Trophoblast cell (in vitro differentiated cells and primary cell): ENCODE results near the gene MYH9.
"Not testable (repeated sequence)": the region's sequence is repeated elsewhere in the genome, so short reads cannot be mapped to it uniquely, and the experiment has no call there.

ENCODE experiments used
- DNase-seq, 2 donors: peaks; one replicate each; pipeline ENCODE4 v3.0.0-alpha.2; 2016
- H2AFZ ChIP-seq: 2 replicates; pipeline ENCODE4 v1.6.1; 2013; ENCODE audit warnings: low read length, moderate library complexity, mild to moderate bottlenecking; ENCODE audit not compliant: insufficient read depth, poor library complexity
- H2AK5ac ChIP-seq: 2 replicates; pipeline ENCODE4 v1.6.1; 2013; ENCODE audit warnings: mild to moderate bottlenecking, low read length
- H2BK120ac ChIP-seq: 2 replicates; pipeline ENCODE4 v1.6.1; 2013; ENCODE audit warnings: low read length, mild to moderate bottlenecking, moderate library complexity; ENCODE audit not compliant: insufficient read depth, poor library complexity
- H2BK12ac ChIP-seq: 2 replicates; pipeline ENCODE4 v1.6.1; 2013; ENCODE audit warnings: mild to moderate bottlenecking, low read length, moderate library complexity
- H2BK5ac ChIP-seq: 2 replicates; pipeline ENCODE4 v1.6.1; 2013; ENCODE audit warnings: low read length, low read depth, moderate library complexity, mild to moderate bottlenecking; ENCODE audit not compliant: poor library complexity
- H3K14ac ChIP-seq: 2 replicates; pipeline ENCODE4 v1.6.1; 2013; ENCODE audit warnings: mild to moderate bottlenecking, low read length
- H3K18ac ChIP-seq: 2 replicates; pipeline ENCODE4 v1.6.1; 2013; ENCODE audit warnings: mild to moderate bottlenecking, low read length
- H3K23ac ChIP-seq: 2 replicates; pipeline ENCODE4 v1.6.1; 2013; ENCODE audit warnings: low read length
- H3K27ac ChIP-seq: 2 replicates; pipeline ENCODE4 v1.5.1; 2013; ENCODE audit warnings: low read depth, mild to moderate bottlenecking, inconsistent platforms, low read length, moderate library complexity
- H3K27me3 ChIP-seq: 2 replicates; pipeline ENCODE4 v1.6.1; 2013; ENCODE audit warnings: inconsistent platforms, mild to moderate bottlenecking, low read length, moderate library complexity; ENCODE audit not compliant: insufficient read depth
- H3K36me3 ChIP-seq, 2 experiments: 1 replicate in 1 of 2; 2 replicates in 1 of 2; pipeline ENCODE4 v1.6.1; 2013; ENCODE audit warnings: low read length in 2 of 2, mild to moderate bottlenecking in 2 of 2, moderate library complexity in 1 of 2; ENCODE audit not compliant: insufficient read depth in 2 of 2, control insufficient read depth in 1 of 2
- H3K4ac ChIP-seq: 2 replicates; pipeline ENCODE4 v1.6.1; 2013; ENCODE audit warnings: low read depth, mild to moderate bottlenecking, low read length, moderate library complexity
- H3K4me1 ChIP-seq, 2 experiments: 1 replicate in 1 of 2; 2 replicates in 1 of 2; pipeline ENCODE4 v1.6.1; 2013; ENCODE audit warnings: low read length in 2 of 2, mild to moderate bottlenecking in 2 of 2, moderate library complexity in 1 of 2; ENCODE audit not compliant: insufficient read depth in 2 of 2, control insufficient read depth in 1 of 2
- H3K4me2 ChIP-seq: 2 replicates; pipeline ENCODE4 v1.6.1; 2013; ENCODE audit warnings: inconsistent platforms, mild to moderate bottlenecking, low read length, moderate library complexity
- H3K4me3 ChIP-seq: 2 replicates; pipeline ENCODE4 v1.5.1; 2013; ENCODE audit warnings: mild to moderate bottlenecking, low read depth, low read length, inconsistent platforms
- H3K79me1 ChIP-seq: one replicate; pipeline ENCODE4 v1.6.1; 2013; ENCODE audit warnings: low read length
- H3K79me2 ChIP-seq: 2 replicates; pipeline ENCODE4 v1.6.1; 2013; ENCODE audit warnings: low read length, mild to moderate bottlenecking; ENCODE audit not compliant: control insufficient read depth, insufficient read depth, poor library complexity
- H3K9ac ChIP-seq: 2 replicates; pipeline ENCODE4 v1.6.1; 2013; ENCODE audit warnings: mild to moderate bottlenecking, low read length
- H3K9me3 ChIP-seq: 2 replicates; pipeline ENCODE4 v1.6.1; 2013; ENCODE audit warnings: low read depth, mild to moderate bottlenecking, control low read depth, inconsistent platforms, low read length; ENCODE audit not compliant: insufficient read depth
- H4K12ac ChIP-seq: 2 replicates; pipeline ENCODE4 v1.6.1; 2013; ENCODE audit warnings: low read depth, mild to moderate bottlenecking, low read length, moderate library complexity
- H4K8ac ChIP-seq: 2 replicates; pipeline ENCODE4 v1.6.1; 2013; ENCODE audit warnings: low read depth, mild to moderate bottlenecking, low read length, moderate library complexity
- H4K91ac ChIP-seq: one replicate; pipeline ENCODE4 v1.6.1; 2013; ENCODE audit warnings: low read depth, mild to moderate bottlenecking, low read length, moderate library complexity
- WGBS: extraction: QIAGEN DNeasy Blood & Tissue Kit; methylation state at CpG from one replicate; pipeline ENCODE4 v1.1.7; 2013; ENCODE audit warnings: missing lambda C conversion rate; ENCODE audit not compliant: insufficient read length, insufficient coverage; ENCODE audit errors: extremely low coverage; 5-methylcytosine and 5-hydroxymethylcytosine counted together

Gene MYH9

DNA sequence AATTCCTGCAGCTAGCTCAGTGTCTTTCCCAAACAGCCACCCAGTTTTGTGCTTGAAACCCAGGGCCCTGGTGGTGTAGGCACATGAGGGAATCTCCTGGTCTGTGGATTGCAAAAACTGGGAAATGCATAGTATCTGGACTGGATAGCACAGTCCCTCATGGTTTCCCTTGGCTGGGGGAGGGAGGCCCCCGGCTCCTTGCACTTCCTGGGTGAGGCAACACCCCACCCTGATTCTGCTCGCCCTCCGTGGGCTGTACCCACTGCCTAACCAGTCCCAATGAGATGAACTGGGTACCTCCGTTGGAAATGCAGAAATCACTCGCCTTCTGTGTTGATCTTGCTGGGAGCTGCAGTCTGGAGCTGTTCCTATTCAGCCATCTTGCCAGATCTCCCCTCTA is 115.8 kb downstream of the MYH9 start:
- no CpG with 5 or more reads among the region's 5 CpGs for WGBS
- not testable (repeated sequence) for H4K91ac ChIP-seq

DNA sequence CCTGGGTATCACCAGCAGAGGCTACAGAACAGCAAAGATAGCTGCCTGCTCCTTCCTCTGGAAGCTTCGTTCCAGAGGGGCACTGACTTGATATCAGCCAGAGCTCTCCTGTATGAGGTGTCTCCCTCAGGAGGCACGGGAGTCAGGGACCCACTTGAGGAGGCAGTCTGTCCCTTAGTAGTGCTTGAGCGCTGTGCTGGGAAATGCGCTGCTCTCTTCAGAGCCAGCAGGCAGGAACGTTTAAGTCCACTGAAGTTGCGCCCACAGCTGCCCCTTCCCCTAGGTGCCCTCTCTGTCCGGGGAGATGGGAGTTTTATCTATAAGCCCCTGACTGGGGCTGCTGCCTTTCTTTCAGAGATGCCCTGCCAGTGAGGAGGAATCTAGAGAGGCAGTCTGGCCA is 116.5 kb downstream of the MYH9 start:
- H3K27me3 ChIP-seq, DNase-seq, H3K9me3 ChIP-seq, H3K79me2 ChIP-seq, H2AK5ac ChIP-seq, H3K14ac ChIP-seq, H3K79me1 ChIP-seq, H2BK12ac ChIP-seq, H3K4me2 ChIP-seq, H4K12ac ChIP-seq, H2BK5ac ChIP-seq, H2AFZ ChIP-seq, H3K4ac ChIP-seq, H3K4me3 ChIP-seq, H4K8ac ChIP-seq, H3K36me3 ChIP-seq, H3K4me1 ChIP-seq, H3K23ac ChIP-seq: not testable (repeated sequence)
- H2BK120ac ChIP-seq = peak overlapping the region; percentile 2
- peak overlapping the region; percentile 11 for H3K18ac ChIP-seq
- H3K9ac ChIP-seq = peak overlapping the region; percentile 34
- H4K91ac ChIP-seq = peak overlapping the region; percentile 30
- no CpG with 5 or more reads among the region's 7 CpGs for WGBS
- peak overlapping the region; percentile 50 for H3K27ac ChIP-seq

More for the DNA sequence above, 115.8 kb downstream of the MYH9 start:
- H3K4me1 ChIP-seq, H3K36me3 ChIP-seq, DNase-seq, H3K27ac ChIP-seq, H3K23ac ChIP-seq, H3K4ac ChIP-seq, H3K79me2 ChIP-seq, H3K27me3 ChIP-seq, H2BK5ac ChIP-seq, H2AFZ ChIP-seq, H3K9me3 ChIP-seq, H3K9ac ChIP-seq, H3K14ac ChIP-seq, H2BK12ac ChIP-seq, H4K8ac ChIP-seq, H3K4me2 ChIP-seq, H3K18ac ChIP-seq, H2AK5ac ChIP-seq, H3K4me3 ChIP-seq, H3K79me1 ChIP-seq, H4K12ac ChIP-seq, H2BK120ac ChIP-seq: not testable (repeated sequence)

DNA sequence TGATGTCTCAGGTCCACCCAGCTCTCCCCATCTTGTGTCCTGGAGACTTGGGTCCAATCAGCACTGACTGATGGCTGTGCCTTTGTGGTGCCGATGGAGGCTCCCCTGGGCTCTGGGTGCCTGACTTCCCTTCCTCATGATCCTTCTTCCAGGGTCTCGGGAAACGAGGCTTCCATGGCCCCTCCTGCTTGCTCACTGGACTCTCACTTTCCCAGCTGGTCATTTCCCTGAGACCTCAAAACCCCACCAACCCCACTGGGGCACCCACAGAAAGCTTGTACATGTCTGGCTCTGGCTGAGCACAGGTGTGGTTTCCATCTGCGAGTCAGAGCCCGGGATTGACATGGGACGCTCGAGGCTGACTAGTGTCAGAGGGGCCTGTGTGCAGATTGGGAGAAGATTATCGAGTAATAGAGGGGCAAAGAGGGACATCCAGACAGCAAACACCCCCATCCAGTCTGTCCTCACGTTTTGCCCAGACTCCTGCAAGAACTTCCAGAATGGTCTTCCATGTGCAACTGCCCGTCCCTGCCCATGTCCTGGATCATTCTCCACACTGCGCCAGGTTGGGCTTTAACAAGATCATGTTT is 119.8 kb downstream of the MYH9 start:
- Histone ChIP-seq H2BK120ac (no peak overlapping the region), H4K12ac (no peak overlapping the region), H3K4me3 (no peak overlapping the region), H3K79me1 (no peaks in the 10 kb centered on the region), H2BK5ac (no peak overlapping the region), H3K4me1 (peaks cover 3 to 4% of the 10 kb centered on the region in 2 experiments), H3K79me2 (no peaks in the 10 kb centered on the region), H3K27me3 (no peaks in the 10 kb centered on the region), H3K9ac (no peak overlapping the region), H3K36me3 (no peaks in the 10 kb centered on the region), H3K23ac (no peak overlapping the region), H3K4ac (no peak overlapping the region), H2AK5ac (no peak overlapping the region), H3K27ac (no peak overlapping the region), H3K18ac (no peak overlapping the region), H2BK12ac (no peak overlapping the region), H3K14ac (no peak overlapping the region), H2AFZ (no peak overlapping the region), H3K9me3 (peaks cover 4% of the 10 kb centered on the region), H4K8ac (no peak overlapping the region), H4K91ac (no peak overlapping the region), H3K4me2 (no peak overlapping the region)
- WGBS = no CpG with 5 or more reads among the region's 11 CpGs
- no peak for DNase-seq

DNA sequence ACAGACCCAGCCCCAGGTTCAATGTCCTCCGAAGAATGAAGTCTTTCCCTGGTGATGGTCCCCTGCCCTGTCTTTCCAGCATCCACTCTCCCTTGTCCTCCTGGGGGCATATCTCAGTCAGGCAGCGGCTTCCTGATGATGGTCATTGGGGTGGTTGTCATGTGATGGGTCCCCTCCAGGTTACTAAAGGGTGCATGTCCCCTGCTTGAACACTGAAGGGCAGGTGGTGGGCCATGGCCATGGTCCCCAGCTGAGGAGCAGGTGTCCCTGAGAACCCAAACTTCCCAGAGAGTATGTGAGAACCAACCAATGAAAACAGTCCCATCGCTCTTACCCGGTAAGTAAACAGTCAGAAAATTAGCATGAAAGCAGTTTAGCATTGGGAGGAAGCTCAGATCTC is 120.7 kb downstream of the MYH9 start:
- no peak overlapping the region for H2AFZ ChIP-seq
- no peak overlapping the region for H3K4me2 ChIP-seq
- H3K36me3 ChIP-seq = no peaks in the 10 kb centered on the region
- H2AK5ac ChIP-seq = no peak overlapping the region
- no peak overlapping the region for H4K12ac ChIP-seq
- no peak overlapping the region for H3K4me3 ChIP-seq
- H4K91ac ChIP-seq = no peak overlapping the region
- peaks cover 3 to 4% of the 10 kb centered on the region in 2 experiments for H3K4me1 ChIP-seq
- H4K8ac ChIP-seq = no peak overlapping the region
- no peaks in the 10 kb centered on the region for H3K27me3 ChIP-seq
- no peak overlapping the region for H3K9ac ChIP-seq
- H3K4ac ChIP-seq = no peak overlapping the region
- H3K79me2 ChIP-seq = no peaks in the 10 kb centered on the region
- DNase-seq = no peak
- no peak overlapping the region for H3K23ac ChIP-seq
- no peaks in the 10 kb centered on the region for H3K79me1 ChIP-seq
- no peak overlapping the region for H3K14ac ChIP-seq
- no peak overlapping the region for H2BK5ac ChIP-seq
- peaks cover 4% of the 10 kb centered on the region for H3K9me3 ChIP-seq
- H3K18ac ChIP-seq = no peak overlapping the region
- WGBS = no CpG with 5 or more reads among the region's 4 CpGs
- H3K27ac ChIP-seq = no peak overlapping the region
- no peak overlapping the region for H2BK12ac ChIP-seq
- no peak overlapping the region for H2BK120ac ChIP-seq
